GM18907 (cell line): ENCODE results near the gene C1GALT1.
A peak's percentile ranks its signal among the peaks of the same experiment; 100 is the strongest.
"Not testable (repeated sequence)": the region's sequence is repeated elsewhere in the genome, so short reads cannot be mapped to it uniquely, and the experiment has no call there.

Source experiments
- ATAC-seq: cut with Tn5 transposase; IDR thresholded peaks from one replicate; pipeline ENCODE4 v1.9.1; 2021; ENCODE audit warnings: mild to moderate bottlenecking, moderate library complexity; ENCODE audit not compliant: unreplicated experiment

Gene C1GALT1

DNA sequence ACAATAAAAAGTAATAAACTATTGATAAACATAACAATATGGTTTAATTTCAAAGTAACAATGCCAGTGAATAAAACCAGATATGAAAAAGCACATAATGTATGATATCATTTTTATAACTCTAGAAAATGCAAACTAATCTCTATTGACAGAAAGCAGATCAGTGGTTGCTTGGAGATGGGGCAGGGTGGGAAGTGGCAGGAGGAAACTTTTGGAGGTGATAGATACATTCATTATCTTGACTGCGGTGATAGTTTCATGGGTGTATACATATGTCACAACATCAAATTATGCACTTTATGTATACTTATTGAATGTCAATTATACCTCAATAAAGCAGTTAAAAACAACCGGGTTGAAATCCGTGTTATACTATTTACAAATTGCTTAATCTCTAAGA, 16.0 kb upstream of the C1GALT1 start:
- ATAC-seq: no peak

DNA sequence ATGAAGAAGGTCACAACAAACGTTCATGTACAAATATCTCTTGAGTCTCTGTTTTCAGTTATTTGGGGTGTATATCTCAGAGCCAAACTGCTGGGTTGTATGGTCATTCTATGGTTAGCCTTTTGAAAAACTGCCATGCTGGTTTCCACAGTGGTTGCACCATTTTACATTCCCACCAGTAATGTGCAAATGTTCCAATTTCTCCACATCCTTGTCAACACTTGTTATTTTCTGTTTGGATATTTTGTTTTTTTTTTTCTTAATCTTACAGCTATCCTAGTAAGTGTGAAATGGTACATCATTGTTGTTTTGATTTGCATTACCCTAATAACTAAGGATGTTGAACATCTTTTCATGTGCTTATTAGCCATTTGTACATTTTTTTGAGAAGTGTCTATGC, 13.0 kb upstream of the C1GALT1 start:
- ATAC-seq: no peak

DNA sequence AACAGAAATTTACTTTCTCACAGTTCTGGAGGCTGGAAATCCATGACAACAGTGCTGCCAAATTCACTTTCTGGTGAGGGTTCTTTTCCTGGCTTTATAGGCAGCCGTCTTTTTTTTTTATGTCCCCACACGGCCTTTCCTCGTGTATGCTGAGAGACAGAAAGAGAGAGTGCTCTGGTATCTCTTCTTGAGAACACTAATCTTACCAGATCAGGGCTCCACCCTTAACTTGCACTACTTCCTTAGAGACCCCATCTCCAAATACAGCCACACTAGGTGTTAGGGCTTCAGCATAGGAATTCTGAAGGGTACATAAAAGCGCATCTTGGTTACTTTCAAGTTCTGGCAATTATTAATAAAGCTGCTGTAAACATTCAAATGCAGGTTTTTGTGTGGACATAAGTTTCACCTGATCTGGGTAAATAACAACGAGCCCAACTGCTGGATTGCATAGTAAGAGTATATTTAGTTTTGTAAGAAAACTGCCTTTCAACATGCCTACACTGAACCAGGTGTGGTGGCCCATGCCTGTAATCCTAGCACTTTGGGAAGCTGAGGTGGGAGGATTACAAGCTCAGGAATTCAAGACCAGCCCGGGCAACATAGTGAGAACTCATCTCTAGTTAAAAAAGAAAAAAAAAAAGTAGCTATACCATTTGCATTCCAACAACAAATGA, 8.2 kb upstream of the C1GALT1 start:
- ATAC-seq: no peak

DNA sequence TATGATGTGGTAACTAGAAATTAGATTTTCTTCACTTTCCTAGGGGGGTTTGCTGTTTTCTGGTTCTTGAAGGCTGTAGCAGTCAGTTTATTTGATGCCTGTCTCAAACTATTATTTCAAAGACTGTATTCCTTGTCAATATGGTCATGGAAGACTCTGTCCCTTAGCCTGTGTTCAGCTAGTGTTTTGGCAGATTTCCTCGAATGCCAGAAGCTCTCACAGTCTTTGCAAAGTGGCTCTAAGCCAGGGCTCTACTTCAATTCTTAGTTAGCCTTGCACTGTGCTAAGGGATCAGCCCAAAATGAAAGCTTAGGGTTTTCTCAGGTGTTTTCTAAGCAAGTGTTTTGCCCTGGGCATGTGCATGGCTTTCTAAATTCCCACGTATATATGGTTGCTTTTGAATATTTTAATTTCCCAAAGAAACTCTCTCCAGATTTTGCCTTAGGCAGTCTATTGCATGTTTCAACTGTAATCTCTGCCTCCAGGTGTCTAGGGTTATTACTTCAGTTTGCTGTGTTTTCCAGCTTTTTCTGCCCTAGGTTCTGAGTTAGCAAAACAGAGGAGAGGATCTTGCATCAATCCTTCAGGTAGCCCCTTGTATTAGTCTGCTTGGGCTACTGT, 7.2 kb upstream of the C1GALT1 start:
- no peak for ATAC-seq

DNA sequence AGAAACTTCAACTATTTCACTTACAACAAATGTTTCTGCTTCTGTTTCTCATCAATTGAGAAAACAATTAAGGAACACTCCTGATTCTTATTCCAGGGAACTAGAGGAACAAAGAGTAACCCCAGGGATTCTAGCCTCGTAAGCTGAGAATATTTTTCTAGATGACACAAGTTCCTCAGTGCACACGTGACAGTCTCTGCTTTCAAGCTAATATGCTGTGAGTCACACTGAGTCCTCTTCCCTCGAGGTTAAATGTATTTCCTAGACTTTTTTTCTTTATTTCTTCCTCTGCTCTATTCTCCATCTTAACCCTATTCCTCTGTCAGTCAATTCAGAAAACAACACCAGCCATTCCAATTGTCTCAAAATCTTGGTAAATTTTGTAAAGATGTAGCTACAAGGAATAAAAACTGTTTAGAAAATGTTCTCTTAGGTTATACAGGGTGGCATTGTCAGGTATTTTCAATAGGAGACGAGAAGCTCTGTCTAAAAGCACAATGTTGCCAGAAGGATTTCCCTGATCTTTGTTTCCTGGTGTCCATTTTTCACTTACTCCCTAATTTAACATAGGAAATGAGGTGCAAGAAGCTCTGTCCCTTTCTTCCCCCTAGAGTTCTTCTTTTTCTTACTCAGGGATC, 5.8 kb upstream of the C1GALT1 start:
- no peak for ATAC-seq

DNA sequence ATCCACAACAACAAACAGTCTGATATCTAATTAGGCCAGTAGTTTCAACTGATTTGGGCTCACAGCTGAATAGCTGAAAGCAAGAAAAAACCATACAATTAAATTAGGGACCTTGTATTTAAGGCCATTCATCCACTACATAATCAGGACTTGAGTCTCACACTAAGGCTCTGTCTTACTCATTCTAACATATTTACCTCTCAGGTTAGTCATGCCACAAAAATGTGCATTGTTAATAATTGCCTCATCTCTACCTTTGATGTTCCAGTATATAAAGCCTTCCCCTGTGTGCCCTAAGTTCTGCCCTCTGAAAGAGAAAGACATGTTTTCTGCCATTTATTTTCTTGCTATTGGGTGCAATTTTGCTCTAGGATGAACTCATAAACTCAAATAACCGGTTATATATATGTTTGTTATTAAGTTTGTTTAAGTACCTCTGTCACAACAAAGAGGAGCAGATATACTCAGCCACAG, 5.3 kb upstream of the C1GALT1 start:
- no peak for ATAC-seq

DNA sequence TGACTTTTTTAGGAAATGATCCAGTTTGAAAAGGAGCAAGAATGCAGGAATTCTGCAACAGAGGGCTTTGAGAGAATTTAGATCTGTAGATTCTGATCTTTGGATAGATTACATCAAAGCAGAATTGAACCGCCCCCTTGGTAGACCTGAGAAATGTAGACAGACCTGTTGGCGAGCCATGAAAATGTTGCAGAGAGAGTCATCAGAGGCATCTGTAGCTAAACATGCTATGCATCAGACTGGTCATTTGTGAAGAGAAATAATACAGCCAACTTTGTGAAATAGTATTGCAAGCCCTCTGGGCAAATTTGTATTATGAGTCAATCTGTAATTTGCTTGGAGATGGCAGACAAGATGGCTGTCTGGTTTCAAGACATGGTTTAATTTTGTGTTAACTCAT, 4.3 kb upstream of the C1GALT1 start:
- ATAC-seq: no peak

DNA sequence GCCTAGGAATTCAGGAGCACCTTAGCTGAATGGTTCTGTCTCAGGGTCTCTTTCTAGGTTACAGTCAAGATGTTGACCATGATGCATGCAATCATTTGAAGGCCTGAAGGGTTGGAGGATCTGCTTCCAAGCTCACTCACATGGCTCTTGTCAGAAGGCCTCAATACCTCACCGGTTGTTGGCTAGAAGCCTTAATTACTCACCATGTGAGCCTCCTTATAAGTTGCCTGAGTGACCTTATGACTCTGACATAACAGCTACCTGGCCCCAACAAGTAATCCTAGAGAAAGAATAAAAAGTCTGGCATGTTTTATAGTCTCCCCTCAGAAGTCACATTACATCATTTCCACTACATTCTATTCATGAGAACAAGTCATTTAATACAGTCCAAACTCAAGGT, 3.4 kb upstream of the C1GALT1 start:
- no peak for ATAC-seq

DNA sequence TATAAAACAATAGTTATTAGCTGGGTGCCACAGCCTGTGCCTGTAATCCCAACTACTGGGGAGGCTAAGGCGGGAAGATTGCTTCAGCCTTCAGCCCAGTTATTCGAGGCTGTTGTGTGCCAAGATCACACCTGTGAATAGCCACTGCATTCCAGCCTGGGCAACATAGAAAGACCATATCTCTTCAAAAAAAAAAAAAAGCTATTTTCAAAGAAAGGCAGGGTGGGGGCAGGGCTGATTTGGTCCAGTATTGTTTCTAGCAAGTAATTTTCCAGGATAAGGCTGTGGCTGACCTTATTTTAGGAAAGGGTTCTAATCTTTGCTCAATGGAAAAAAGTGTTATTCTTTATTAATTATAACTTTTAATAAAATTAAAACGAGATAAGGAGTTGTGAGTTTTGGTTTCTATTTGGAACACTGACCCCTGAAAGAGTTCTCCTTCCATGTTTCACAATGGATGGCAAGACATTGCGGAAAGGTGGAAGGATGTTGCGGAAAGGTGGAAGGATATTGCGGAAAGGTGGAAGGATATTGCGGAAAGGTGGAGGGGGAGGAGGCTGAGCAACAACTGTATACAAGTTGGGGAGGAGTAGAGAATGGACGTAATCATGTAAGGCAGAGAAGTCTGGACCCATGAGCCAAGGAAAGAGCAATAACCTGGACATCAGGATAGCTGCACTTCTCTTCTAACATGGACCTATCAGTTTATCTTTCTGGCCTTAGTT, 1.5 kb upstream of the C1GALT1 start:
- ATAC-seq: no peak

DNA sequence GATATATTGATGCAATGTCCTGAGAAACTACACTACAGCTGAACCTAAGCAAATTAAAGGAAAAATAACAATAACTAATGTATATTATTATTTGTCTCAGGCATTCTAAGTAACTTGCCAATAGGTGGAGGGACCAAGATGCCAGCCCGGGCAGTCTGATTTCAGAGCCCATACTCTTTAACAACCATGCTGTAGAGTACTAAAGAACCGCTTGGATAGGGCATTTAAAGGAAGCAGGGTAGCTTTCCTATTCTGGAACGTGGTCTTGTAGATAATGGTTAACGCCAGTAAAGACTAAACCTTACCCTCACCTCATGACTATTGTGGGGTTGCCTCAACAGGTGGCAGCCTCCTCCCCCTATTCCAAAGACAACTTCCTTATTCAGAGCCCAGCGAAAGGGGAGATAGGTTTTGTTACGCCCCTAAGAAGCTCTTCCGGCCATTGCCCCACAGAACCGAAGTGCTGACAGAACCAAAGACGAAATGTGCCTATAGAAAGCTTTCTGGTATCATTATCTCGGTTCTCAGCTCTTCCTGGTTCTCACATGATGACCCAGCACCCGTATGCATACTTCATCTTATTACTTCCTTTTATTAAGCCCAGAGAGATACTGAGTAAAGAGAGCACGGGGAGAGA, 707 bp upstream of the C1GALT1 start:
- peak; percentile 54 for ATAC-seq

DNA sequence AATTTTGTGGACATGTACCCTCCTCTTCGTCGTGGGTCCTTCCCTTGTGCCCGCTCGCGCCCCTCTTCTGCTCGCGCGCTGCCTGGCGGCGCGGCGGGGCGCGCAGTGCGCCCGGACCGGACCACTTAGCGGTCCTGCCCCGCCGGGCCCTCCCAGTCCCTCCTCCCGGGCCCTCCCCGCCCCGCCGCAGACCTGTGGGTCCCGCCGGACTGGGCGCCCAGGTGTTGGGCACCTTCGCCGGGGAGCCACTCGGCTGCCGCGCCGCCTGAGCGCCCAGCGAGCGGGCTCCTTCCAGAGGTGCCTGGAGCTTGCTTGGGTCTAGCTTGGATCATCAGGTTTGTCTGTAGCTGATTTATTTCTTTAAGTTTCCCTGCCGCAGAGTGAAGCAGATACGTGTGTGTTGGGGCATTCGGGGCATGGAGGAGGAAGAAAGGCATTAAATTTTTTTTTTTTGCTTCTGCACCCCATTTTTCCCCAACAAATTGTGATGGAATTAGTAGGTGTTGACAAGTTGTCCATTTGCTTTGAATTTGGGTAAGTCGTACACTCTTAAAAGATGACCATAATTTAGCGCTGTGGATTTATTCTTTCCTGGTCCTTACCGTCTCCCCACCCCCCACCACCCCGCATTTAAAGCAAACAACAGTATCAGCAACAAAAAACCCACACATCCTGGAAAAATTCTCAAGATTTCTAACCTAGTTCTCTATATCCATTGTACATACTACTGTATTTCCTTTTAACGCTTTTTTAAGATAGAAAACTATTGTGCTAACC, 905 bp downstream of the C1GALT1 start:
- ATAC-seq: peak; percentile 27

DNA sequence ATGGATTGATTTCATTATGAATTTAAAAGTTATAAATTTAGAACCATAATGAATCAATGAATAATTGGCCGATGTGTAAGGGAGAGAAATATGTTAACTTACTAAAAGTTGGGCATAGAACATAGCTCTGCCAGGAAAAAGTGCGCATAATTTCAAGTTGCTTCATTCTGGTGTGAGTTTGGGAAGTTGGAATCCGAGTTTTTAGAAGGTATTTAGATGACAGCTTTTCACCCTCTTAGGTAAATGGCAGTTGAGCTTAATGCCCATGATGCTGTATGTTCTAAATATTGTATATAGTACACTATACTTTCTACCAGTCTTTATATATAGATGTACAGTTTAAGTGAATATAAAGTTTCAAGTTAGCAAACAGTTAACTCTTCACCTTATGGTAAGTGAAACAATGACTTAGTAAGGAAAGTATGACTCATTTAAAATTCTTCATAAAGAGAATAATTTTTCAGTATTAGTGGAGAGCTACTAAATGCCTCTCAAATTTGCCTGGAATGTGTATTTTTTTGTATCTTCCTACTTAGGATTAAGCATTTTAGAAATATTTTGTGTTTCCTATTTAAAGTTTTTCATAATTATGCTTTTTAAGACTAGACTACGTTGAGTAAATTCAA, 1.6 kb downstream of the C1GALT1 start:
- ATAC-seq: no peak

DNA sequence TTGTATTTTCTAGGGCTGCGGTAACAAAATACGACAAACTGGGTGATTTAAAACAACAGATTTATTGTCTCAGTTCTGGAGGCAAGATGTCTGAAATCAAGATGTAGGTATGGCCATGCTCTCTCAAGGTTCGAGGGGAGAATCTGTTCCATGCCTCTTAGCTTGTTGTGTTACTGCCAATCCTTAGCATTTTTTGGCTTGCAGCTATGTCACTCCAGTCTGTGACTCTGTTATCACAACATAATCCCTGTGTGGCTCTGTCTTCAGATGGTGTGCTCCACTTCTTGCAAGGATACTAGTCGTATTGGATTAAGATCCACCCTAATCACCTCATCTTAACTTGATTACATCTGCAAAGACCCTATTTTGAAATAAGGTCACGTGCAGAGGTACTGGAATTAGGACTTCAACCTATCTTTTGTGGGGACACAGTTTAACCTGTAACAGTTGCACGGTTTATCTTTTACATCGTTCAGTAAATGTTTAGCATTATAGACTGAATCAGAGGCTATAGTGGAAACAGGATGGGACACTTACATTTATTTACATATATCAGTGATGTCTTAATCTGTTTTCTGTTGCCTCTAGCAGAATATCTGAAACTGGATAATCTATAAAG, 3.1 kb downstream of the C1GALT1 start:
- no peak for ATAC-seq

DNA sequence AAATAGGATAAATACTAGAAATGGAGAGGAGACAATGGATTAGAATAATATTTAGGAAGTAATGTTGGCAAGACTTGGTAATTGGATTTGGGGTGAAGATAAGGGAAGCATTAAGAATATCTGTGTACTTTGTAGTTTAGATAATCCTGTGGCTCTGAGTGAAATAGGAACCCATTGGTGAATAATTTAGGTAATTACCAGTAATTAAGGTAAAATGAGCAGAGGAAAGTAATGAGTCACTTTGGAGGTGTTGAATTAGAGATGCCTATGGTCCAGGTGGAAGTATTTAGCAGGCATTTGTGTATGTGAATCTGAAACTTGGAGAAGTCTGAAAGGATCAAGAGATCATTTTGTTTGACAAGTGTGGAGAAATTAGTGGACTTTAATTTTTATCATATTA, 5.7 kb downstream of the C1GALT1 start:
- ATAC-seq: no peak

DNA sequence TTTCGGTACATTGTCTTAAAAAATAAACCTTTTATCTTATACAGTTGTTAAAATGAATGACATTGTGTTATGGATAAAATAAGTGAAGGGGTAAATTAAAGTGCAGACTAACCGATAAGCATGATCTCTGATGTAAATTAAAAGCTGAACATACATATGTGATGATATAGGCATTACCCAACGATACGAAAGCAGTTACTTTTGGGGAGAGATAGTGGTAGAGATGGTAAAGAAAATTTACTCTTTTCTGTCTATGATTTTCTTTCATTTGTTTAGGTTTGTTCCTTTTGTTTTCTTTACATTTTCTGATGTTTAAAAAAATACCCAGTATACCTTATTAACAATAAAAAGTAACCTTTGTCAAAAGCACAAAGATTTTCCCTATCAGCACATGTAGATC, 6.4 kb downstream of the C1GALT1 start:
- ATAC-seq: no peak

DNA sequence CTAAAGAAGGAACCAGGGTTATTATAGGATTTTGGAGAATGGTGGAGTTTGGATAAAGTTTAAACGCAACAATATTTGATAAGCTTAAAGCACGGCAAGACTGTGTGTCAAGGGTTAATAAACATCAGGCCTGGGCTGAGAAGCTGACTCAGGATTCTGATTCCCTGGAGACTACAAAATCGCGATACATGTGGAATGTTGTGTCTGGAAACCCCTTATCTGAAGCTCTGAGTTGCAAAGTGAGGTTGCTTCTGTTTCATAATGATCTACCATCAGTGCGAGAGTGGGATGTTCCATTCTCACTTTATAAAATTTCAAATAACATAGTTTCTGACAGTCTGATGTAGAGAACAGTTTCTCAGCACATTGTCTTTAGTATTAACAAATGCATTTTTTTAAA, 7.8 kb downstream of the C1GALT1 start:
- ATAC-seq: no peak

DNA sequence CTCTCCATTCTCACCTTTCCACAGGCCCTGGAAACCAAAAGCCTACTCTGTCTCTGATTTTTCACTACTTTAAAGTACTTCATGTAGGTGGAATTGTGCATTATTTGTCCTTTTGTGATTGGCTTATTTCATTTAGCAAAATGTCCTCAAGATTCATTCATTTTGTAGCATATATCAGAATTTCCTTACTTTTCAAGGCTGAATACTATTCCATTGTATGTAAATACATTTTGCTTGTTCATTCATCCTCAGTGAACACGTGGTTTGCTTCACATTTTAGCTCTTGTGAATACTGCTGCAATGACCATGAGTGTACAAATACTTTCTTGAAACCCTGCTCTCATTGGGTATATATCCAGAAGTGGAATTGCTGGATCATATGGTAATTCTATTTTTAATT, 8.8 kb downstream of the C1GALT1 start:
- ATAC-seq: no peak

DNA sequence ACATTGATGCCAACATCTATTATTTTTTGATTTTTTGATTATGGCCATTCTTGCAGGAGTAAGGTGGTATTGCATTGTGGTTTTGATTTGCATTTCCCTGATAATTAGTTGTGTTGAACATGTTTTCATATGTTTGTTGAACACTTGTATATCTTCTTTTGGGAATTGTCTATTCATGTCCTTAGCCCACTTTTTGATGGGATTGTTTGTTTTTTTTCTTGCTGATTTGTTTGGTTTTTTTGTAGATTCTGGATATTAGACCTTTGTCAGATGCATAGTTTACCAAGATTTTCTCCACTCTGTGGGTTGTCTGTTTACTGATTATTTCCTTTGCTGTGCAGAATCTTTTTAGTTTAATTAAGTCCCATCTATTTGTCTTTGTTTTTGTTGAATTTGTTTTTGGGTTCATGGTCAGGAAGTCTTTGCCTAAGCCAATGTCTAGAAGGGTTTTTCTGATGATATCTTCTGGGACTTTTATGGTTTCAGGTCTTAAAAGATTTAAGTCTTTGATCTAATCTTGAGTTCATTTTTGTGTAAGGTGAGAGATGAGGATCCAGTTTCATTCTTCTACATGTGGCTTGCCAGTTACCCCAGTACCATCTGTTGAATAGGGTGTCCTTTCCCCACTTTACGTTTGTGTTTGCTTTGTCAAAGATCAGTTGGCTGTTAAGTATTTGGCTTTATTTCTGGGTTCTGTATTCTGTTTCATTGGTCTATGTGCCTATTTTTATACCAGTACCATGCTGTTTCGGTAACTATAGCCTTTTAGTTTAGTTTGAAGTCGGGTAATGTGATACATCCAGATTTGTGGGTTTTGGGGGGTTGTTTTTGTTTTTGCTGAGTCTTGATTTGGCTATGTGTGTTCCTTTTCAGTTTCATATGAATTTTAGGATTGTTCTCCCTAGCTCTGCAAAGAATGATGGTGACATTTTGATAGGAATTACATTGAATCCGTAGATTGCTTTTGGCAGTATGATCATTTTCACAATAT, 10.7 kb downstream of the C1GALT1 start:
- ATAC-seq: not testable (repeated sequence)
